GM18508 (cell line): Measurements from ENCODE around the gene USF2.
"Not testable (repeated sequence)": the region's sequence is repeated elsewhere in the genome, so short reads cannot be mapped to it uniquely, and the experiment has no call there.

ENCODE experiments used
- ATAC-seq: cut with Tn5 transposase; IDR thresholded peaks from one replicate; pipeline ENCODE4 v1.9.1; 2021; ENCODE audit warnings: moderate number of reproducible peaks; ENCODE audit not compliant: insufficient read depth, unreplicated experiment

The USF2 gene

GRCh38 chr19:35284153-35285094 lies 15.7 kb downstream of the USF2 start:
- ATAC-seq, result no peak

- ATAC-seq, result no peak
Observed at GRCh38 chr19:35285095-35285449, 16.3 kb downstream of the USF2 start.

DNA sequence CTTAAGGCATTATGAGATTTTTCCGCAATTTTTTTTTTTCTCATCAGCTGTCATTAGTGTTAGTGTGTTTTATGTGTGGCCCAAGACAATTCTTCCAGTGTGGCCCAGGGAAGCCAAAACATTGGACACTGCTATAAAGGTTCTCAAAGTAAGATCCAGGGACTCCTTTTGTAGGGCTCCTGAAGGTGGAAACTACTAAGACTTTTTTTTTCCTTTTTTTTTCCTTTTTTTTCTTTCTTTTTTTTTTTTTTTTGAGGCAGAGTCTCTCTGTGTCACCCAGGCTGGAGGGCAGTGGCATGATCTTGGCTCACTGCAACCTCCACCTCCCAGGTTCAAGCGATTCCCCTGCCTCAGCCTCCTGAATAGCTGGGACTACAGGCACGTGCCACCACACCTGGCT lies 16.7 kb downstream of the USF2 start:
- not testable (repeated sequence) for ATAC-seq

DNA sequence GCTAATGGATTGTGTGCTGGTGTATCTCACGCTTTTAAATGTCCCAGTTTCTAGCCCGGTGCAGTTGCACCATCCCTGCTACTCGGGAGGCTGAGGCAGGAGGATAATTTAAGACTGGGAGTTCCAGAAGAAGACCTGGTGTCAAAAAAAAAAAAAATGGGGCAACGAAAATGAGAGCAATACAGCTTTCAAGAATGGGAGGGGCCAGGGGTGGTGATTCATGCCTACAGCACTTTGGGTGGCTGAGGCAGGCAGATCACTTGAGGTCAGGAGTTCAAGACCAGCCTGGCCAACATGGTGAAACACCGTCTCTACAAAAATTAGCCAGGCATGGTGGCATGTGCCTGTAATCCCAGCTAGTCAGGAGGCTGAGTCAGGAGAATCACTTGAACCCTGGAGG lies 17.3 kb downstream of the USF2 start:
- ATAC-seq, result not testable (repeated sequence)

- no peak for ATAC-seq
Observed at GRCh38 chr19:35287713-35288112, 19.0 kb downstream of the USF2 start.

DNA sequence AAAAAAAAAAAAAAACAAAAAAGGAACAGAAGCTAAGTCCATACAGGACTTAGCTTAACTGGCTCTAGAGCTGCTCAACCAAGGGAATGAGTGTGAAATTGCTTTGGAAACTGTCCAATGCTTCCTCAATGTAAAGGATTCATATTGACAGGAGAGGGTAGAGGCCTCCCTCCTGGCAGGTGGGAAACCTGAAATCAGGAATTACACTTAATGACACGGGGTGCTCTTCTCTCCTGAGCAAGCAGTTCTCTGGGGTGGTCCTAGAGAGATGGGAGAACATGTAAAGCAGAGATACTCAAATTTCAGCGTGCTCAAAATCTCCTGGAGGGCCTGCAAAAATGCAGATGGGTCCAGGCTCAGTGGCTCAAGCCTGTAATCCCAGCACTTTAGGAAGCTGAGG lies 19.6 kb downstream of the USF2 start:
- no peak for ATAC-seq

DNA sequence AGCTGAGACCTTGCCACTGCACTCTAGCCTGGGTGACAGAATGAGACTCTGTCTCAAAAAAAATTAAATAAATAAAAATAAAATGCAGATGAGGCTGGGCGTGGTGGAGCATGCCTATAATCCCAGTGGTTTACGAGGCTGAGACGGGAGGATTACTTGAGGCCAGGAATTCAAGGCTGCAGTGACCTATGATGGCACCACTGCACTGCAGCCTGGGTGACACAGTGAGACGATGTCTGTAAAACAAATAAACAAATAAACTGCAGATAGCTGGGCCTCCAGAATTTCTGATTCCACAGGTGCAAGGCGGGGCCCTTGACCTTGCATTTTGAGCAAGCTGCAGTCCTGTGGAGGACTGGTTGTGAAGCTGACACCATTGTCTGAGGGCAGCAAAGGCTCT lies 20.1 kb downstream of the USF2 start:
- no peak for ATAC-seq

DNA sequence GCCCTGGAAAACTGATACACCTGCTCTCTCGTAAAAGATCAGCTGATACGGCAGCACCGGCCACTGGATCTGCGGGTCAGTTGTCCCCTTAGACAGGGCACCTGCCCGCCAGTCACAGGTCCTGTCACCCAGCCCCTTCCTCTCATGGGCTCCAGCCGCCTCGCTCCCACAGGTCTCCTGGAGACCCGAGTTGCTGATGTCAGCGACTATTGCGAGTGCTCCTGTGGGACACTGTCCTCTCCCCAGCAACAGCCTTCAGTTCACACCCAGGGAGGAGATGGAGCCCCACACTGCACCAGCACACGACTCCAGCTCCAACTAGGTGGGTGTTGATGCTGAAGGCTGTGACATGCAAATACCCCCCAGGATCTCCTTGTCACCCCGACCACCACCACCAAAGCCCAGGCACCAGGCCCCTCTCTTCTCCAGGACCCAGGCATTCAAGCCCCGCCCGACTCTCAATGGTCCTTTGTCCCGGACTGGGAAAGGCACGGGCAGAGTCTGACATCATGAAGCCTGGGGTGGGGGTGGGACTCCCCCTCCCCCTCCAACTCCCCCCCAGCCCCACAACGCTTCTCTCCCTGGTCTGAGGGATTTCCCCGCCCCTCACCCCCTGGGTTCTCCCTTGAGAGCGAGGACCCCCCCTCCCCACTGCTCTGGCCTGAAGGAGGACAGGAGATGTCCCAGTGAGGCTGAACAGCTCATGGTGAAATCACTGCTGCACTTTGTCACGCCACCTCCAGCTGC lies 21.8 kb downstream of the USF2 start:
- ATAC-seq, result no peak

DNA sequence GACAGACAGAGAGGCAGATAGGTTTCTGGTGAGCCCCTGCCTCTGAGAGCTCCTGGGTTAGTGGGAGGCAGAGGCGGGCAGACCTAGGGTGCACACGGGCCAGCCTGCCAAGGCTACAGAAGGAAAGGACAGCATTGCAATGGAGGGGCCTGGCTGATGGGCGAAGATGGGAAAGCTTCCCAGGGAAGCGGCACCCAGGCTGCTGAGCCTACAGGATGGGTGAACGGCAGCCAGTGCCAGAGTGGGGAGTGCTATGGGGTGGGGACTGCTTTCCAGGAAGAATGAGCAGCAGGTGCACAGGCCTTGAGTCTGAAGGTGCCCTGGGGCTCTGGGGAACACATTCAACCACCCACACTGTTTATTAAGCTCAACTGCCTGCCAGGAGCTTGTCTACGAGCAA lies 22.5 kb downstream of the USF2 start:
- no peak for ATAC-seq

DNA sequence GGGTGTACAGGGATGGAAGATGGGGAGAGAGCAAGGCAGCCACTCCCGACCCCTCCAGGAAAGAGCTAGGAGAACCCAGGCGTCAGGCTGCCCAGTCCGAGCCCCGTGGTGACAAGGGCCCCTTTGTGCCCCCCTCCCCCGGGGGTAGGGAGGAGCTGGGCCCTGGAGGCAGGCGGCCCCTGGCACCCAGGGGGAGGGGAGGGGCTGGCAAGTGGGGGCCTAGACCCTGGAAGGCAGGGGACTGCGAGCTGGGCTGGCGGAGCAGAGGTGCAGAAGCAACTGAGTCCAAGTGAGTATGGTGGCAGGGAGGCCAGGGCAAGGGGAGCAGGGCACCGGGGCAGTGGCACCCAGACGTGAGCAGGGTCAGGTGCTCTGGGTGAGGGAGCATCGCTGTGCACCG lies 23.2 kb downstream of the USF2 start, which contains the start of gene MAG:
TSS of gene MAG (plus strand) at position 246 of the 400 bp plus-strand sequence. CDS start 3,248 bp downstream, outside the sequence.
- no peak for ATAC-seq

DNA sequence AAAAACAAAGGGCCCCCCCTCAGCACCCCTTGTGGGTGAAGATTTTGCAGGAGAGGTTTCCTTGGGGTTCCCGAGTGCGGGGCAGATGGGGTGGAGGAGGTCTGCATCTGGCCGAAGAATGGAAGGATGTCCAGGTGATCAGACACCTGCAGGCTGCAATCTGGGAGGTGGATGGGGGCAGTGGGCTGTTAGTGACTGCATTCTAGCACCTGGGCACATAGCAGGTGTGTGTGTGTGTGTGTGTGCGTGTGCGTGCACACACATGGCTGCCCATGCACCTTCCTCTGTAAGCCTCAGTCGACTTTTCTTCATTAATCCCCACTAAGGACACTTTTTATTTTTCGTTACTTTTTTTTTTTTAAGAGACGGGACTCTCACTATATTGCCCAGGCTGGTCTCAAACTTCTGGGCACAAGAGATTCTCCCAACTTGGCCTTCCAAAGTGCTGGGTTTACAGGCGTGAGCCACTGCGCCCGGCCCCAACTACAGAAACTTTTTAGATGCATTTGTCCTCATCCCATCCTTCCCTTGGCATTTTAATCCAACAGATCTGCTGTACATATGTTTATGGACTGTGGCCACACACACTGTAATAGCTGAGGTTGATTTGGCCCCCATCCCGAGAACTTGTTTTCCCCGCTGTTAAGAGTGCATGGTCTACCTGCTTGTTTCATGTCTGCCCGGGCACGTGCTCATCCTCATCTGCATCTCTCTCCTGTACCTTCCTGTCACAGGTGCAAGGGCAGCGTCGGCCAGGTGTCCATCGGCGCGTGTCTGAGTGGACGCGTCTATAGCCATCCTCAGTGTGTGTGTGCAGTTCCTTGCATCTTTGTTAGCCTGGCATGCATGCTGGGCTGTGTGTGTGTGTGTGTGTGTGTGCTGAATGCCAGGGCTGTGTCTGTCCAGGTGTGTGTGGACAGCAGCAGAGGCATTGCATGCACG lies 23.9 kb downstream of the USF2 start:
- ATAC-seq, result no peak

GRCh38 chr19:35293363-35293739 lies 24.6 kb downstream of the USF2 start:
- no peak for ATAC-seq

DNA sequence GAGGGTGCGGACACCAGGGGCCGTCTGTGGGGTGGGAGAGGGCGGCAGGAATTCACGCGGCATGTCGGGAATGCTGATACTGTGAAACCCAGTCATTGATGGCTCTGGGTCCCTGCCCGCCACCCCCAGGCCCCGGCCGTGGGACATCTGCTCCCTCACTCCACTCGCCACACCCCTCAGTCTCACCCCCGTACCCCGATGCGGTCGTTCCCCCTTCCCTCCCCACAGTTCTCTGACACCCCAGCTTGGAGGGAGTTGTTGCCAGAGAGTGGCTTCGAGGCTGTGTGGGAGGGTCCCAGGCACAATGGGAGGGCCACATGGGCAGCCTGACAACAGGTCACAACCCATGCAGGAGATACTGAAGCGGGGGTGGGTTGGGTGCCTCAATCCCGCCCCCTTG lies 25.0 kb downstream of the USF2 start:
- no peak for ATAC-seq

- ATAC-seq, result no peak
Observed at GRCh38 chr19:35294328-35294727, 25.6 kb downstream of the USF2 start.

GRCh38 chr19:35294859-35295791 lies 26.4 kb downstream of the USF2 start:
- ATAC-seq, result no peak

DNA sequence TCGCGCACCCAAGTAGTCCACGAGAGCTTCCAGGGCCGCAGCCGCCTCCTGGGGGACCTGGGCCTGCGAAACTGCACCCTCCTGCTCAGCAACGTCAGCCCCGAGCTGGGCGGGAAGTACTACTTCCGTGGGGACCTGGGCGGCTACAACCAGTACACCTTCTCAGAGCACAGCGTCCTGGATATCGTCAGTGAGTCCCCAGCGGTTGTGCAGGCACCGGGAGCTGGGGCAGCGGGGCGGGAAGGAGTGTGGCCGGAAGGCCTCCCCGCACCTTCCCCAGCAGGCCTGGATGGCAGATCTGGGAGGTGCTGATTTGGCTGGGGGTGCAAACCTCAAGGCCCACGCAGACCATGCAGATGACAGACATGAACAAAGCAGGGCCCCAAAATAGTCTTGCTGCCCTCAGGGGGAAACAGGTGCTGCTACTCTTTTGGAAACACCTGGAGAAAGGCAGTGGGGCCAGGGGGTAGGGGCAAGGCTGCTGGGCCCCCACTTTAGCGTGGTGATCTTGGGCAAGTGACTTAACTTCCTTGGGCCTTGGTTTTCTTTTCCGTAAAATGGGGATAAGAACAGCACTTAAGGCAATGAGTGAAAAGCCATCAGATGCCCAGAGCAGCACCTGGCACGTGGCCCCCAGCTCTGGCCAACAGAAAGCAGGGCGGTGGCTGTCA lies 27.2 kb downstream of the USF2 start:
- no peak for ATAC-seq

GRCh38 chr19:35296644-35297514 lies 28.1 kb downstream of the USF2 start:
- ATAC-seq, result no peak

- ATAC-seq, result no peak
Observed at GRCh38 chr19:35297515-35297848, 28.7 kb downstream of the USF2 start.
